HepG2 (cell line): ENCODE data around the gene UBFD1. TPM values are rescaled to one million over a fixed set of nuclear protein-coding genes. Genes with fewer than 3 reads are reported as not detected.
"Not testable (repeated sequence)": the region's sequence is repeated elsewhere in the genome, so short reads cannot be mapped to it uniquely, and the experiment has no call there.

Source experiments
- ATAC-seq: fragments of 200-7000 bp; cut with Tn5 transposase; 3 replicates; pipeline ENCODE4 v1.9.1; 2020; ENCODE audit warnings: mild to moderate bottlenecking, moderate library complexity
- BruUV-seq: library from RNA; stranded (reverse); fragments of 400-500 nt; replicated peaks from 2 replicates; lab custom pipeline; 2021; lab: Mats Ljungman, UMichigan
- CTCF ChIA-PET: fragments of 300-600 bp; formaldehyde crosslinking; extraction: SDS; loops from one replicate; lab custom pipeline; 2021; ENCODE audit warnings: low total read pairs, inconsistent platforms, low intra/inter-chr PET ratio; lab: Yijun Ruan, JAX
- POLR2A ChIA-PET: fragments of 350-600 bp; sonication (Branson Sonifier 250); formaldehyde crosslinking; loops from one replicate; lab custom pipeline; 2020; ENCODE audit warnings: antibody characterized with exemption, inconsistent platforms; lab: Yijun Ruan, JAX
- DNase-seq: peaks from one replicate; pipeline ENCODE4 v3.0.0-alpha.2; 2015; ENCODE audit warnings: low spot score
- FAIRE-seq: peaks from 3 replicates; lab custom pipeline; 2011; peaks lifted over from hg19 to GRCh38; lab: Jason Lieb, UNC
- H2AFZ ChIP-seq: one replicate; pipeline ENCODE4 v1.6.1; 2011; ENCODE audit warnings: low read length, inconsistent platforms
- H3K27ac ChIP-seq: fragments of 300-600 bp; 3 replicates; pipeline ENCODE4 v1.8.0; 2011; ENCODE audit warnings: mixed run types, mild to moderate bottlenecking, mixed read lengths, low read length, inconsistent platforms; ENCODE audit not compliant: insufficient read depth; ENCODE audit errors: extremely low read length
- H3K27me3 ChIP-seq, 2 experiments: fragments of 200-600 bp in 1 of 2; 2 replicates in 1 of 2; 3 replicates in 1 of 2; pipeline versions ENCODE4 v1.6.0 to v1.8.0; 2011; ENCODE audit warnings: low read length in 2 of 2, mild to moderate bottlenecking in 2 of 2, moderate library complexity in 2 of 2, inconsistent platforms in 1 of 2; ENCODE audit not compliant: insufficient read depth in 2 of 2, control insufficient read depth in 1 of 2
- H3K36me3 ChIP-seq, 2 experiments: fragments of 200-600 bp in 1 of 2; replicated peaks in 1 of 2; 2 replicates in 1 of 2; 3 replicates in 1 of 2; pipeline versions ENCODE4 v1.5.1 to v1.8.0; 2011; ENCODE audit warnings: low read length in 2 of 2, inconsistent platforms in 1 of 2; ENCODE audit not compliant: insufficient read depth in 2 of 2, control insufficient read depth in 1 of 2
- H3K4me1 ChIP-seq: 2 replicates; pipeline ENCODE4 v1.5.1; 2012; ENCODE audit warnings: low read length, inconsistent platforms; ENCODE audit not compliant: insufficient read depth
- H3K4me2 ChIP-seq: 2 replicates; pipeline ENCODE4 v1.6.0; 2011; ENCODE audit warnings: low read depth, low read length, inconsistent platforms
- H3K4me3 ChIP-seq, 3 experiments: fragments of 200-600 bp in 1 of 3; sonication (generic), shearing (Covaris generic) in 1 of 3; replicated peaks in 1 of 3; 2 replicates each; pipeline ENCODE4 v1.5.1; 2011 to 2016; ENCODE audit warnings: low read length in 3 of 3, inconsistent platforms in 2 of 3, low read depth in 2 of 3, mild to moderate bottlenecking in 2 of 3, control low read depth in 1 of 3, mixed read lengths in 1 of 3; ENCODE audit not compliant: insufficient read depth in 1 of 3
- H3K79me2 ChIP-seq: one replicate; pipeline ENCODE4 v1.6.1; 2011; ENCODE audit warnings: low read length, inconsistent platforms; ENCODE audit not compliant: insufficient read depth
- H3K9ac ChIP-seq: 2 replicates; pipeline ENCODE4 v1.6.0; 2011; ENCODE audit warnings: mild to moderate bottlenecking, low read depth, low read length, inconsistent platforms; ENCODE audit not compliant: insufficient read depth
- H3K9me3 ChIP-seq: 2 replicates; pipeline ENCODE4 v1.5.1; 2012; ENCODE audit warnings: mild to moderate bottlenecking, low read length
- H4K20me1 ChIP-seq: 2 replicates; pipeline ENCODE4 v1.6.0; 2011; ENCODE audit warnings: inconsistent platforms, mild to moderate bottlenecking, low read length, moderate library complexity; ENCODE audit not compliant: insufficient read depth
- CCAR2 ChIP-seq: fragments of 200-400 bp; formaldehyde crosslinking; optimal IDR thresholded peaks from 2 replicates; pipeline ENCODE3; 2018; ENCODE audit warnings: low read depth, mild to moderate bottlenecking, low read length, moderate library complexity
- RXRA ChIP-seq: sonication (generic); formaldehyde crosslinking; IDR thresholded peaks from 2 replicates; pipeline ENCODE4 v1.5.1; 2020; ENCODE audit warnings: missing genetic modification reagents
- ZNF350 ChIP-seq: sonication (generic); formaldehyde crosslinking; IDR thresholded peaks from 2 replicates; pipeline ENCODE4 v1.4.0; 2020; ENCODE audit warnings: mild to moderate bottlenecking, low read depth, missing genetic modification reagents, borderline replicate concordance
- WGBS: methylation state at CpG from one replicate; pipeline ENCODE4 v1.1.6; 2017; ENCODE audit warnings: low lambda C conversion rate; 5-methylcytosine and 5-hydroxymethylcytosine counted together
- in situ Hi-C: cut with HindIII; loops from 2 replicates; pipeline ENCODE4 v1.10.0; 2017; ENCODE audit warnings: low pct_unique_long_range_greater_than_20kb; ENCODE audit not compliant: extremely low pct_ligation_motif_present
- intact Hi-C: fragments of 100-400 bp; cut with micrococcal nuclease; formaldehyde crosslinking; loops from one replicate; pipeline ENCODE4 v1.10.0; 2022; ENCODE audit not compliant: unreplicated experiment
- polyA plus RNA-seq, 8 experiments: library from polyadenylated mRNA; depleted of rRNA in 3 of 8; stranded (reverse) in 7 of 8; unstranded in 1 of 8; fragments of >200 nt; fragmentation: Illumina TruSeq in 4 of 8; extraction: Trizol in 4 of 8; gene quantifications; 2 replicates each; pipeline versions ENCODE4 v1.2.1 to v1.2.3, GENCODE V29; 2011 to 2016; ENCODE audit warnings: low read depth in 4 of 8, missing spikeins in 1 of 8, mixed read lengths in 1 of 8; ENCODE audit not compliant: insufficient read depth in 1 of 8
- total RNA-seq, 5 experiments: library from RNA; depleted of rRNA; stranded (reverse); fragments of >200 nt; fragmentation: Illumina TruSeq; extraction: Trizol; gene quantifications; 2 replicates each; pipeline ENCODE4 v1.2.3, GENCODE V29; 2016; ENCODE audit warnings: low read depth in 1 of 5
- TF ChIP-seq, protein P1 (sequence below): sonication (generic); formaldehyde crosslinking; IDR thresholded peaks from 2 replicates; pipeline ENCODE4; 2020; ENCODE audit warnings: missing genetic modification reagents, mild to moderate bottlenecking, borderline replicate concordance
- TF ChIP-seq, protein P2 (sequence below): sonication (generic); formaldehyde crosslinking; IDR thresholded peaks from 2 replicates; pipeline ENCODE4 v1.5.1; 2020; ENCODE audit warnings: missing genetic modification reagents, mild to moderate bottlenecking, borderline replicate concordance

The UBFD1 gene
- total and polyA plus RNA-seq, 2 of the 13 experiments (the other 11 are each of a cell fraction or from before 2014, with no cell fraction given): 100 to 111 TPM

DNA sequence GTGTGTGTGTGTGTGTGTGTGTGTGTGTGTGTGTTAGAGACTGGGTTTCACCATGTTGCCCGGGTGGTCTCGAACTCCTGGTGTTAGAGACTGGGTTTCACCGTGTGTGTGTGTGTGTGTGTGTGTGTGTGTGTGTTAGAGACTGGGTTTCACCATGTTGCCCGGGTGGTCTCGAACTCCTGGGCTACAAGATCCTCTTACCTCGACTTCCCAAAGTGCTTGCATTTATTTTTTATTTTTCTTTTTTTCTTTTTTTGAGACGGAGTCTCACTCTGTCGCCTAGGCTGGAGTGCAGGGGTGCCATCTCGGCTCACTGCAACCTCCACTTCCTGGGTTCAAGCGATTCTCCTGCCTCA is 46.6 kb upstream of the UBFD1 start:
- CTCF ChIA-PET, H3K9me3 ChIP-seq, H3K27me3 ChIP-seq, BruUV-seq, ATAC-seq, in situ Hi-C loops, H2AFZ ChIP-seq, DNase-seq: not testable (repeated sequence)
- Histone ChIP-seq H3K27ac (peak overlapping the region; percentile 74), H3K79me2 (peaks cover 42% of the 10 kb centered on the region), H4K20me1 (peaks cover 31% of the 10 kb centered on the region), H3K4me3 (peak overlapping the region in 2 of 3 experiments; percentile 75 to 91; a peak in 5 of 6 replicates), H3K36me3 (0 out of 5 replicates have a peak, but pooled peaks cover 0 to 15% of the 10 kb centered on the region in 2 experiments), H3K4me2 (peak overlapping the region; percentile 98), H3K4me1 (peaks cover 70% of the 10 kb centered on the region), H3K9ac (peak overlapping the region; percentile 96)
- POLR2A ChIA-PET: interaction anchor here (2.8 kb wide), 1 partner anchor 29 kb away, joined by 24 read pairs; no protein-coding TSS in a partner anchor
- FAIRE-seq: peak; percentile 70
- intact Hi-C loops: loop anchor here (1.0 kb wide), 1 partner anchor 46 kb away; the partner anchor contains the start of genes EARS2 and UBFD1
- WGBS: 90% methylated on average over 10 of the region's 10 CpGs
- TF ChIP-seq, protein P1, sequence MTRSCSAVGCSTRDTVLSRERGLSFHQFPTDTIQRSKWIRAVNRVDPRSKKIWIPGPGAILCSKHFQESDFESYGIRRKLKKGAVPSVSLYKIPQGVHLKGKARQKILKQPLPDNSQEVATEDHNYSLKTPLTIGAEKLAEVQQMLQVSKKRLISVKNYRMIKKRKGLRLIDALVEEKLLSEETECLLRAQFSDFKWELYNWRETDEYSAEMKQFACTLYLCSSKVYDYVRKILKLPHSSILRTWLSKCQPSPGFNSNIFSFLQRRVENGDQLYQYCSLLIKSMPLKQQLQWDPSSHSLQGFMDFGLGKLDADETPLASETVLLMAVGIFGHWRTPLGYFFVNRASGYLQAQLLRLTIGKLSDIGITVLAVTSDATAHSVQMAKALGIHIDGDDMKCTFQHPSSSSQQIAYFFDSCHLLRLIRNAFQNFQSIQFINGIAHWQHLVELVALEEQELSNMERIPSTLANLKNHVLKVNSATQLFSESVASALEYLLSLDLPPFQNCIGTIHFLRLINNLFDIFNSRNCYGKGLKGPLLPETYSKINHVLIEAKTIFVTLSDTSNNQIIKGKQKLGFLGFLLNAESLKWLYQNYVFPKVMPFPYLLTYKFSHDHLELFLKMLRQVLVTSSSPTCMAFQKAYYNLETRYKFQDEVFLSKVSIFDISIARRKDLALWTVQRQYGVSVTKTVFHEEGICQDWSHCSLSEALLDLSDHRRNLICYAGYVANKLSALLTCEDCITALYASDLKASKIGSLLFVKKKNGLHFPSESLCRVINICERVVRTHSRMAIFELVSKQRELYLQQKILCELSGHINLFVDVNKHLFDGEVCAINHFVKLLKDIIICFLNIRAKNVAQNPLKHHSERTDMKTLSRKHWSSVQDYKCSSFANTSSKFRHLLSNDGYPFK (CRISPR knock-in tag): peak; percentile 7; the same call in 1 of the 2 replicates
- TF ChIP-seq CCAR2 (peak; percentile 14), RXRA (CRISPR knock-in tag) (0 out of 2 replicates have a peak, but pooled peaks have one; percentile 19), ZNF350 (CRISPR knock-in tag) (0 out of 2 replicates have a peak, but pooled peaks have one; percentile 11)
- TF ChIP-seq, protein P2, sequence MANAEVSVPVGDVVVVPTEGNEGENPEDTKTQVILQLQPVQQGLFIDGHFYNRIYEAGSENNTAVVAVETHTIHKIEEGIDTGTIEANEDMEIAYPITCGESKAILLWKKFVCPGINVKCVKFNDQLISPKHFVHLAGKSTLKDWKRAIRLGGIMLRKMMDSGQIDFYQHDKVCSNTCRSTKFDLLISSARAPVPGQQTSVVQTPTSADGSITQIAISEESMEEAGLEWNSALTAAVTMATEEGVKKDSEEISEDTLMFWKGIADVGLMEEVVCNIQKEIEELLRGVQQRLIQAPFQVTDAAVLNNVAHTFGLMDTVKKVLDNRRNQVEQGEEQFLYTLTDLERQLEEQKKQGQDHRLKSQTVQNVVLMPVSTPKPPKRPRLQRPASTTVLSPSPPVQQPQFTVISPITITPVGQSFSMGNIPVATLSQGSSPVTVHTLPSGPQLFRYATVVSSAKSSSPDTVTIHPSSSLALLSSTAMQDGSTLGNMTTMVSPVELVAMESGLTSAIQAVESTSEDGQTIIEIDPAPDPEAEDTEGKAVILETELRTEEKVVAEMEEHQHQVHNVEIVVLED (CRISPR knock-in tag): 0 out of 2 replicates have a peak, but pooled peaks have one; percentile 0
